Activated T-cell treated with anti-CD3 and anti-CD28 coated beads, Interleukin-2, amount 50 U/mL, for 24 hours (primary cell): ENCODE results near the gene TMEM201.
"Not testable (repeated sequence)": the region's sequence is repeated elsewhere in the genome, so short reads cannot be mapped to it uniquely, and the experiment has no call there.

Experiments used
- DNase-seq: peaks from one replicate; pipeline ENCODE4 v3.0.0-alpha.2; 2020
- H3K27ac Mint-ChIP-seq: 2 replicates; pipeline ENCODE4 v1.8.0; 2020; ENCODE audit warnings: mild to moderate bottlenecking, mixed read lengths
- H3K27me3 Mint-ChIP-seq: 2 replicates; pipeline ENCODE4 v1.8.0; 2020; ENCODE audit warnings: mixed read lengths
- H3K36me3 Mint-ChIP-seq: 2 replicates; pipeline ENCODE4 v1.8.0; 2020; ENCODE audit warnings: low read depth, mixed read lengths
- H3K4me1 Mint-ChIP-seq: 2 replicates; pipeline ENCODE4 v1.8.0; 2020; ENCODE audit warnings: low read depth, mixed read lengths
- H3K4me3 Mint-ChIP-seq: 2 replicates; pipeline ENCODE4 v1.8.0; 2020; ENCODE audit warnings: mild to moderate bottlenecking, moderate library complexity, mixed read lengths
- H3K9me3 Mint-ChIP-seq: 2 replicates; pipeline ENCODE4 v1.8.0; 2020; ENCODE audit warnings: mixed read lengths

TMEM201 gene

GRCh38 chr1:9588551-9589143, at the start of gene TMEM201:
Gene TMEM201, plus strand, starts transcription at chr1:9588911. Its CDS starts 20 bp downstream, at chr1:9588931.
- H3K4me1 Mint-ChIP-seq: peaks cover 42% of the 10 kb centered on the region
- H3K36me3 Mint-ChIP-seq: peaks cover 42% of the 10 kb centered on the region
- peak; percentile 96 for DNase-seq
- peak within 1 kb of the TSS; percentile 83 for H3K4me3 Mint-ChIP-seq
- peak within 1 kb of the TSS; percentile 60 for H3K27ac Mint-ChIP-seq
- no peaks in the 10 kb centered on the region for H3K27me3 Mint-ChIP-seq
- no peaks in the 10 kb centered on the region for H3K9me3 Mint-ChIP-seq

- Mint-ChIP-seq H3K4me3 (peak within 1 kb of the TSS; percentile 94), H3K4me1 (peaks cover 36% of the 10 kb centered on the region), H3K27ac (peak within 1 kb of the TSS; percentile 91), H3K9me3 (no peaks in the 10 kb centered on the region), H3K27me3 (no peaks in the 10 kb centered on the region), H3K36me3 (peaks cover 25% of the 10 kb centered on the region)
- DNase-seq: peak; percentile 99
These were observed 49.4 kb upstream of the TMEM201 start, which contains the start of gene SLC25A33 for GRCh38 chr1:9539165-9539828. Gene SLC25A33, plus strand, starts transcription at chr1:9539465. Its CDS starts 227 bp downstream, at chr1:9539692.

GRCh38 chr1:9539829-9540550, 48.7 kb upstream of the TMEM201 start:
- peaks cover 39% of the 10 kb centered on the region for H3K4me1 Mint-ChIP-seq
- H3K36me3 Mint-ChIP-seq: peaks cover 28% of the 10 kb centered on the region
- peak overlapping the region; percentile 94 for H3K4me3 Mint-ChIP-seq
- DNase-seq: peak; percentile 81
- peak overlapping the region; percentile 91 for H3K27ac Mint-ChIP-seq
- no peaks in the 10 kb centered on the region for H3K9me3 Mint-ChIP-seq
- no peaks in the 10 kb centered on the region for H3K27me3 Mint-ChIP-seq

GRCh38 chr1:9542430-9542829, 46.3 kb upstream of the TMEM201 start:
- no peak overlapping the region for H3K27ac Mint-ChIP-seq

GRCh38 chr1:9544926-9545325, 43.8 kb upstream of the TMEM201 start:
- Mint-ChIP-seq H3K4me1 (peaks cover 40% of the 10 kb centered on the region), H3K36me3 (peaks cover 47% of the 10 kb centered on the region), H3K9me3 (no peaks in the 10 kb centered on the region), H3K27me3 (no peaks in the 10 kb centered on the region), H3K4me3 (no peak overlapping the region), H3K27ac (no peak overlapping the region)
- DNase-seq: no peak

More at GRCh38 chr1:9542430-9542829, 46.3 kb upstream of the TMEM201 start:
- Mint-ChIP-seq H3K27me3 (no peaks in the 10 kb centered on the region), H3K9me3 (no peaks in the 10 kb centered on the region), H3K36me3 (peaks cover 36% of the 10 kb centered on the region), H3K4me3 (peak overlapping the region; percentile 13), H3K4me1 (peaks cover 48% of the 10 kb centered on the region)
- DNase-seq: no peak

- Mint-ChIP-seq H3K27me3 (no peaks in the 10 kb centered on the region), H3K4me1 (peaks cover 18% of the 10 kb centered on the region), H3K27ac (no peak overlapping the region), H3K36me3 (peaks cover 52% of the 10 kb centered on the region), H3K9me3 (no peaks in the 10 kb centered on the region), H3K4me3 (no peak overlapping the region)
- no peak for DNase-seq
These were observed 38.7 kb upstream of the TMEM201 start for GRCh38 chr1:9549955-9550546.

- peaks cover 67% of the 10 kb centered on the region for H3K36me3 Mint-ChIP-seq
- DNase-seq: no peak
- no peaks in the 10 kb centered on the region for H3K27me3 Mint-ChIP-seq
- H3K4me1 Mint-ChIP-seq: peaks cover 19% of the 10 kb centered on the region
- H3K9me3 Mint-ChIP-seq: no peaks in the 10 kb centered on the region
- no peak overlapping the region for H3K4me3 Mint-ChIP-seq
- H3K27ac Mint-ChIP-seq: no peak overlapping the region
These were observed 36.7 kb upstream of the TMEM201 start for GRCh38 chr1:9551984-9552383.

GRCh38 chr1:9553736-9554144, 35.0 kb upstream of the TMEM201 start:
- DNase-seq: no peak
- H3K27me3 Mint-ChIP-seq: no peaks in the 10 kb centered on the region
- peaks cover 25% of the 10 kb centered on the region for H3K4me1 Mint-ChIP-seq
- no peak overlapping the region for H3K27ac Mint-ChIP-seq
- no peak overlapping the region for H3K4me3 Mint-ChIP-seq
- H3K9me3 Mint-ChIP-seq: no peaks in the 10 kb centered on the region
- H3K36me3 Mint-ChIP-seq: peaks cover 73% of the 10 kb centered on the region

GRCh38 chr1:9555942-9556341, 32.8 kb upstream of the TMEM201 start:
- Mint-ChIP-seq H3K36me3 (peaks cover 78% of the 10 kb centered on the region), H3K27me3 (no peaks in the 10 kb centered on the region), H3K4me3 (no peak overlapping the region), H3K27ac (no peak overlapping the region), H3K4me1 (peaks cover 35% of the 10 kb centered on the region), H3K9me3 (no peaks in the 10 kb centered on the region)
- DNase-seq: no peak

GRCh38 chr1:9557624-9558023, 31.1 kb upstream of the TMEM201 start:
- Mint-ChIP-seq H3K4me3 (no peak overlapping the region), H3K36me3 (peaks cover 80% of the 10 kb centered on the region), H3K27me3 (no peaks in the 10 kb centered on the region), H3K4me1 (peaks cover 37% of the 10 kb centered on the region), H3K27ac (no peak overlapping the region), H3K9me3 (no peaks in the 10 kb centered on the region)
- DNase-seq: no peak

- H3K4me3 Mint-ChIP-seq: no peak overlapping the region
- H3K9me3 Mint-ChIP-seq: no peaks in the 10 kb centered on the region
- no peak for DNase-seq
- H3K36me3 Mint-ChIP-seq: peaks cover 84% of the 10 kb centered on the region
- H3K27ac Mint-ChIP-seq: peak overlapping the region; percentile 4
- H3K4me1 Mint-ChIP-seq: peaks cover 37% of the 10 kb centered on the region
- no peaks in the 10 kb centered on the region for H3K27me3 Mint-ChIP-seq
These were observed 30.3 kb upstream of the TMEM201 start for GRCh38 chr1:9558271-9558945.

- H3K36me3 Mint-ChIP-seq: peaks cover 85% of the 10 kb centered on the region
- H3K4me1 Mint-ChIP-seq: peaks cover 37% of the 10 kb centered on the region
- no peaks in the 10 kb centered on the region for H3K27me3 Mint-ChIP-seq
- DNase-seq: no peak
- H3K9me3 Mint-ChIP-seq: no peaks in the 10 kb centered on the region
- H3K4me3 Mint-ChIP-seq: no peak overlapping the region
- H3K27ac Mint-ChIP-seq: peak overlapping the region; percentile 4
These were observed 29.7 kb upstream of the TMEM201 start for GRCh38 chr1:9558946-9559545.

GRCh38 chr1:9559673-9560072, 29.0 kb upstream of the TMEM201 start:
- Mint-ChIP-seq H3K9me3 (no peaks in the 10 kb centered on the region), H3K27me3 (no peaks in the 10 kb centered on the region), H3K36me3 (peaks cover 83% of the 10 kb centered on the region), H3K27ac (peak overlapping the region; percentile 40), H3K4me3 (no peak overlapping the region), H3K4me1 (peaks cover 37% of the 10 kb centered on the region)
- DNase-seq: no peak

- peaks cover 37% of the 10 kb centered on the region for H3K4me1 Mint-ChIP-seq
- not testable (repeated sequence) for H3K9me3 Mint-ChIP-seq, H3K27ac Mint-ChIP-seq, DNase-seq, H3K4me3 Mint-ChIP-seq, H3K27me3 Mint-ChIP-seq
- H3K36me3 Mint-ChIP-seq: peaks cover 81% of the 10 kb centered on the region
These were observed 28.6 kb upstream of the TMEM201 start for GRCh38 chr1:9560090-9560489.
